DOHH2 (cell line): Measurements from ENCODE around the gene TIMM44.

Source experiments
- CTCF ChIP-seq: fragments of 200-600 bp; sonication (generic); IDR thresholded peaks from one replicate; pipeline ENCODE4 v1.5.1; 2014; ENCODE audit warnings: antibody characterized with exemption, mild to moderate bottlenecking, low read depth, low read length; ENCODE audit not compliant: poor library complexity, severe bottlenecking
- EZH2phosphoT487 ChIP-seq: fragments of 200-600 bp; sonication (generic); IDR thresholded peaks from 2 replicates; pipeline ENCODE4 v1.6.1; 2017; ENCODE audit warnings: borderline replicate concordance, mild to moderate bottlenecking, antibody characterized with exemption, low read length, moderate library complexity, mixed read lengths

GRCh38 chr19:7923295-7924191, 19.9 kb downstream of the TIMM44 start:
- no peak for TF ChIP-seq CTCF
- no peak for TF ChIP-seq EZH2phosphoT487
